HG03457 (cell line): ENCODE measurements around the gene CAP1.
"Not testable (repeated sequence)": the region's sequence is repeated elsewhere in the genome, so short reads cannot be mapped to it uniquely, and the experiment has no call there.

Experiments used
- ATAC-seq: cut with Tn5 transposase; IDR thresholded peaks from one replicate; pipeline ENCODE4 v1.9.1; 2021; ENCODE audit warnings: moderate number of reproducible peaks; ENCODE audit not compliant: unreplicated experiment

Gene CAP1

GRCh38 chr1:40058097-40058452 lies 17.5 kb downstream of the CAP1 start:
- ATAC-seq = no peak

- no peak for ATAC-seq
Observed at GRCh38 chr1:40058453-40059337, 18.2 kb downstream of the CAP1 start.

GRCh38 chr1:40059338-40059959 lies 18.9 kb downstream of the CAP1 start:
- ATAC-seq = no peak

GRCh38 chr1:40059960-40060750 lies 19.6 kb downstream of the CAP1 start:
- no peak for ATAC-seq

GRCh38 chr1:40064797-40065499 lies 24.4 kb downstream of the CAP1 start:
- ATAC-seq = peak; percentile 49

GRCh38 chr1:40067023-40067422 lies 26.5 kb downstream of the CAP1 start:
- ATAC-seq = no peak

- no peak for ATAC-seq
Observed at GRCh38 chr1:40067851-40068250, 27.3 kb downstream of the CAP1 start.

- ATAC-seq = no peak
Observed at GRCh38 chr1:40072142-40072541, 31.6 kb downstream of the CAP1 start.

- no peak for ATAC-seq
Observed at GRCh38 chr1:40073062-40073461, 32.5 kb downstream of the CAP1 start.

GRCh38 chr1:40075266-40075665 lies 34.7 kb downstream of the CAP1 start:
- ATAC-seq = no peak

- no peak for ATAC-seq
Observed at GRCh38 chr1:40076895-40077312, 36.4 kb downstream of the CAP1 start.

GRCh38 chr1:40078512-40079333 lies 38.2 kb downstream of the CAP1 start:
- ATAC-seq = no peak

- no peak for ATAC-seq
Observed at GRCh38 chr1:40079774-40080400, 39.4 kb downstream of the CAP1 start.

- no peak for ATAC-seq
Observed at GRCh38 chr1:40081871-40082270, 41.3 kb downstream of the CAP1 start.

- ATAC-seq = not testable (repeated sequence)
Observed at GRCh38 chr1:40084750-40085149, 44.2 kb downstream of the CAP1 start.

- no peak for ATAC-seq
Observed at GRCh38 chr1:40090652-40091355, 50.3 kb downstream of the CAP1 start.

GRCh38 chr1:40092241-40092640 lies 51.7 kb downstream of the CAP1 start:
- ATAC-seq = no peak

GRCh38 chr1:40092706-40093639 lies 52.4 kb downstream of the CAP1 start:
- no peak for ATAC-seq
